NCI-H345 treated with DMSO at 0.1 percent for 48 hours (cell line): Measurements from ENCODE around the gene SCGB1D2.
"Not testable (repeated sequence)": the region's sequence is repeated elsewhere in the genome, so short reads cannot be mapped to it uniquely, and the experiment has no call there.

ENCODE experiments used
- DNase-seq: peaks from one replicate; lab custom pipeline; 2025; ENCODE audit not compliant: unreplicated experiment; lab: John Stamatoyannopoulos, UW

Gene SCGB1D2

GRCh38 chr11:62242021-62242420 is at the start of gene SCGB1D2:
Gene SCGB1D2, plus strand, starts transcription at chr11:62242239. Its CDS starts 69 bp downstream, at chr11:62242308.
- peak; percentile 95 for DNase-seq

GRCh38 chr11:62193952-62194351 is 48.1 kb upstream of the SCGB1D2 start:
- DNase-seq: no peak

GRCh38 chr11:62195010-62195409 is 47.0 kb upstream of the SCGB1D2 start:
- not testable (repeated sequence) for DNase-seq

- no peak for DNase-seq
Measured at GRCh38 chr11:62195945-62196344, 46.1 kb upstream of the SCGB1D2 start.

GRCh38 chr11:62197400-62197799 is 44.6 kb upstream of the SCGB1D2 start:
- not testable (repeated sequence) for DNase-seq

GRCh38 chr11:62201376-62201775 is 40.7 kb upstream of the SCGB1D2 start:
- DNase-seq: no peak

GRCh38 chr11:62202910-62203309 is 39.1 kb upstream of the SCGB1D2 start:
- no peak for DNase-seq

- DNase-seq: no peak
Measured at GRCh38 chr11:62204430-62204829, 37.6 kb upstream of the SCGB1D2 start.

GRCh38 chr11:62205441-62205840 is 36.6 kb upstream of the SCGB1D2 start:
- no peak for DNase-seq

- not testable (repeated sequence) for DNase-seq
Measured at GRCh38 chr11:62206276-62207066, 35.6 kb upstream of the SCGB1D2 start.

GRCh38 chr11:62208785-62209144 is 33.3 kb upstream of the SCGB1D2 start:
- DNase-seq: no peak

- peak; percentile 50 for DNase-seq
Measured at GRCh38 chr11:62217191-62217748, 24.8 kb upstream of the SCGB1D2 start.

- DNase-seq: no peak
Measured at GRCh38 chr11:62221498-62221897, 20.5 kb upstream of the SCGB1D2 start.

- no peak for DNase-seq
Measured at GRCh38 chr11:62223095-62223494, 18.9 kb upstream of the SCGB1D2 start.

- no peak for DNase-seq
Measured at GRCh38 chr11:62233730-62234129, 8.3 kb upstream of the SCGB1D2 start.

- no peak for DNase-seq
Measured at GRCh38 chr11:62236187-62236586, 5.9 kb upstream of the SCGB1D2 start.

- DNase-seq: no peak
Measured at GRCh38 chr11:62237499-62237898, 4.5 kb upstream of the SCGB1D2 start.

- no peak for DNase-seq
Measured at GRCh38 chr11:62238151-62238550, 3.9 kb upstream of the SCGB1D2 start.

- no peak for DNase-seq
Measured at GRCh38 chr11:62241095-62241494, 944 bp upstream of the SCGB1D2 start.

- DNase-seq: no peak
Measured at GRCh38 chr11:62245271-62245753, 3.3 kb downstream of the SCGB1D2 start.

- DNase-seq: no peak
Measured at GRCh38 chr11:62251698-62252097, 9.7 kb downstream of the SCGB1D2 start.

GRCh38 chr11:62253999-62254542 is 12.0 kb downstream of the SCGB1D2 start:
- DNase-seq: no peak
